Stimulated activated effector memory CD8-positive, alpha-beta T cell treated with anti-CD3 and anti-CD28 coated beads, Interleukin-12 subunit alpha, Interleukin-12 subunit beta, amount 100 ng/mL, for 72 hours (primary cell): ENCODE measurements around the gene TEX53.

Experiments
- ATAC-seq: fragments of 150-1000 bp; cut with Tn5 transposase; 2 replicates; pipeline ENCODE4 v1.10.0; 2021
- DNase-seq, 2 donors: peaks; one replicate each; pipeline ENCODE4 v3.0.0; 2021 to 2022; ENCODE audit warnings: low spot score in 2 of 2
- H3K27ac Mint-ChIP-seq: one replicate; pipeline ENCODE4 v1.8.0; 2022; ENCODE audit warnings: mild to moderate bottlenecking, mixed read lengths
- H3K36me3 Mint-ChIP-seq: one replicate; pipeline ENCODE4 v1.8.0; 2022; ENCODE audit warnings: mild to moderate bottlenecking, mixed read lengths
- H3K4me1 Mint-ChIP-seq: one replicate; pipeline ENCODE4 v1.8.0; 2022; ENCODE audit warnings: mixed read lengths
- H3K4me3 Mint-ChIP-seq: one replicate; pipeline ENCODE4 v1.8.0; 2022; ENCODE audit warnings: mild to moderate bottlenecking, mixed read lengths
- H3K9me3 Mint-ChIP-seq: one replicate; pipeline ENCODE4 v1.8.0; 2022; ENCODE audit warnings: mixed read lengths

The TEX53 gene

DNA sequence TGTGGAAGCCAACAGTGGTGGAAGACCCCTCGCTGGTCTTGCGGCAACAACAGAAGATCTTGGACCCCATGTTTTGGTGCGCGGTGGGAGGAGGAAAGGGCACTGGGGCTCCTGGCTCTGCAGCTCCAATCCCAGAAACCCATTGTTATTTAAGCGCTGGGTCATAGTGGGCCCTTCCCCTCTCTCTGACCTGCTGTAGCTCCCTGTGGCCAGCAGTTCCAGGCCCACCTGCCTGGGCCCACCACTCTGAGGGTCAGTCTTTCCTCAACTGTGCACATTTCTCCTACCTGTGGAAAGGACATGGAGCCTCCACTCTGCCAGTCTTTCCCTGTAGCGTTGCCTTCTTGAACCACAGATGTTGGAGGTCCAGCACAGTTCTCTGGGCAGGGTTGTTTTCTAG lies at the start of gene TEX53:
TEX53 (minus strand) TSS at position 101 of the 400 bp plus-strand sequence; CDS start at position 70, 31 bp downstream.
- no peaks in the 10 kb centered on the region for H3K9me3 Mint-ChIP-seq
- peaks cover 22% of the 10 kb centered on the region for H3K4me1 Mint-ChIP-seq
- peaks cover 6% of the 10 kb centered on the region for H3K36me3 Mint-ChIP-seq
- no peak for DNase-seq
- ATAC-seq = no peak
- no peak within 1 kb of the TSS for H3K27ac Mint-ChIP-seq
- H3K4me3 Mint-ChIP-seq = no peak within 1 kb of the TSS

DNA sequence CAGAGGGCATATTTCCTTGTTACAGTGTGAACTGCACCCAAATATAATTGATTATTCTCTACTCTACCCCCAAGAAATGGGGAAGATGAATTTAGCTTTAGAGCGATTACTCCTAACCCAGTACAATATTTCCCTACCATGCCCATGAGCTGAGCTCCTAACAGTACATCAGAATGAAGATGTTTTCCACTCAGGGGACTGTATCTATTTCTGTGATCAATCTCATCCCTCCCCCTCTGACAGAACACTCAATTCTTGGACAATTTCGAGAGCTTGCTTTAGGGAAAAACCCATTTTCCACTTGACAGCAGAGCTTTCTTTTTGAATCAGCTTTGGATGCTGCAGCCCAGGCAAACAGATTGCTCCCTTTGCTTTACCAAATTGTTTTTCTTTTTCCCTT lies 49.1 kb upstream of the TEX53 start:
- no peaks in the 10 kb centered on the region for H3K9me3 Mint-ChIP-seq
- ATAC-seq (no peak), DNase-seq (no peak)
- peaks cover 27% of the 10 kb centered on the region for H3K4me1 Mint-ChIP-seq
- no peak overlapping the region for H3K27ac Mint-ChIP-seq
- no peaks in the 10 kb centered on the region for H3K36me3 Mint-ChIP-seq
- no peak overlapping the region for H3K4me3 Mint-ChIP-seq

DNA sequence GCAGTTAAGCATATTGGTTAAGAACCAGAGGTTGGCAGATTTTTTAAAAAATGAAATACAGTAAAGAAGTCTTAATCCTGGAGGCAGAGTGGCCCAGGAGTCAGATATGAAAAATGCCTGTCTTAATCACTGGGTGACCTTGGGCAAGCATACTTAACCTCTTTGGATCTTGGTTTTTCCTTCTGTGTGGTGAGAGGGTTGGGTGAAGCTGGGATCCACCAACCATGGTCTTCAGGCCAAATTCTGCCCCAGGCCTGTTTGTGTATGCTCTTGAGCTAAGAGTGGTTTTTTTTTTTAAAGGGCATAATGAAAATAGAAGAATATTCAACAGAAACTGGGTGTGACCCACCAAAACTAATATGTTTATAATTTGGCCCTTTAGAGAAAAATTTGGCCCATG lies 44.4 kb upstream of the TEX53 start:
- H3K4me3 Mint-ChIP-seq = no peak overlapping the region

DNA sequence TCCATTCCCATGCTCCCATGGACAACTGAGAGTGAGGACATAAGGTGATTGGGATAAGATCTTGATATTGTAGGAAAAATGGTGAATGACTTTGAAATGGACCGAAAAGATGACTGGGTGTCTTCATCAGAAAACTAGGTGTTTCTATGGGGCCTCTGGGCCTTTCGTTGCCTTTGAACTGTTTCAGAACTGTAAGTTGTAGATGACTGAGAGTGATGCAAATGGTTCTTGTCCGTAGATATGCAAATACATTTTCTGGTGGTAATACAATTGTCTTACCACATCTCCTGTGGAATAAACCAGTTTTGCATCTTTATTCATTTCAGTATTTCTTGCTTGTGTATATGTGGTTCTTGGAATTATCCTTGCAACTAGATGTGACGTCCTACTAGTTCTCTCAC lies 40.3 kb upstream of the TEX53 start:
- Mint-ChIP-seq H3K36me3 (peaks cover 19% of the 10 kb centered on the region), H3K27ac (peak overlapping the region; percentile 96), H3K9me3 (no peaks in the 10 kb centered on the region), H3K4me1 (peaks cover 66% of the 10 kb centered on the region), H3K4me3 (peak overlapping the region; percentile 59)
- no peak for DNase-seq
- ATAC-seq = peak; percentile 75

More for the DNA sequence above, 44.4 kb upstream of the TEX53 start:
- DNase-seq = no peak
- Mint-ChIP-seq H3K27ac (no peak overlapping the region), H3K36me3 (peaks cover 12% of the 10 kb centered on the region), H3K9me3 (no peaks in the 10 kb centered on the region), H3K4me1 (peaks cover 43% of the 10 kb centered on the region)
- no peak for ATAC-seq

DNA sequence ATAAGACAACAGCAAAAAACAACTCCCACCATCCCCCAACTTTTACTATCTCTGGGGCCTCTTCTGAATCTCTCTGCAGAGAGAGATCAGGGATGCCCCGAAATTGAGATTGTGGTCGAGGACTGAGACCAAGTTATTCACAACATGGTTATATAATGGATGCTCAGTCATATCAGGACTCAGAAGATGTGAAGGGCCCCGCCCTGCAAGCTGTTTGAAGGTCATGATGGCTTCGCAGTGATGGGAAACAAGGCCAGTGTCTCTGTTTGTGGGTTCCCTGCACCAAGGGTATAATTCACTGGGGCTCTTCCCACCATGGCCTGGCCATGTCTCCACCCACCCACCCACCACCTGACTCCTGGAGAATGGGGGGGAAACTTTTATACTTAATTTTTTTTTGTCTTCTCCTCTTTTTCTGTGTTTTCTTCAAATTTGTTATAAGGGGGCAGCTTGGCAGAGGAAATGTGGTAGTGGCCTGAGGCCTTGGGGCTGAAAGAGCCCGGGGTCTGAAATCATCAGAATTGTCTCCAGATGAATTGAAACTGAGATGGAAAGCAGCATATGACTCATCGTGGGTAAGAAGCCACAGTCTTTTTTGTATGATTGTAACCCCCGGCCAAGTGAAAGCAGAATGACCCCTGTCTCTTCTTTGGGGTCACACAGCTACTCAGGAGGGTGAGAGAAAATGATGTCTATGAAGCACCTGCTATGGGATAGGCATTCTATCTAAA lies 39.4 kb upstream of the TEX53 start:
- Mint-ChIP-seq H3K4me1 (peaks cover 66% of the 10 kb centered on the region), H3K4me3 (peak overlapping the region; percentile 59), H3K36me3 (peaks cover 19% of the 10 kb centered on the region), H3K9me3 (no peaks in the 10 kb centered on the region), H3K27ac (peak overlapping the region; percentile 96)
- ATAC-seq (peak; percentile 84), DNase-seq (peak; percentile 31 to 85)

DNA sequence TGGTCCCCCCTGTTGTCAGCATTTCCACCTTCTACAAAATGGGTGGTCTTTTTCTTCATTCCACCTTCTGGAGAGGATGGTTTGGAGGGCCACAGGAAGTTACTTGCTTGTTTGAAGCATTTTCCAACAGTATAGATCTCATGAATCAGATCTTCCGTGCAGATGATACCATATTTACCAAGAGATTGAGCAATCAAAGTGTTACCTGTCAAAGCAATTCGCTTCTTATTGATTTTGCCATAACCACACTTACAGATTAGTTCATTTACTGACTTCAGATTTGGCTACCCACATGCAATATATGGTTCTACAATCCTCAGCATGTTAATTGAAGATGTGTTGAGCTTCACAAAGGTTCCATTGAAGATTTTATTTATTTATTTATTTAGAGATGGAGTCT lies 38.3 kb upstream of the TEX53 start:
- no peak for DNase-seq
- Mint-ChIP-seq H3K27ac (peak overlapping the region; percentile 96), H3K4me1 (peaks cover 70% of the 10 kb centered on the region), H3K9me3 (no peaks in the 10 kb centered on the region), H3K36me3 (peaks cover 22% of the 10 kb centered on the region), H3K4me3 (peak overlapping the region; percentile 59)
- ATAC-seq = no peak

DNA sequence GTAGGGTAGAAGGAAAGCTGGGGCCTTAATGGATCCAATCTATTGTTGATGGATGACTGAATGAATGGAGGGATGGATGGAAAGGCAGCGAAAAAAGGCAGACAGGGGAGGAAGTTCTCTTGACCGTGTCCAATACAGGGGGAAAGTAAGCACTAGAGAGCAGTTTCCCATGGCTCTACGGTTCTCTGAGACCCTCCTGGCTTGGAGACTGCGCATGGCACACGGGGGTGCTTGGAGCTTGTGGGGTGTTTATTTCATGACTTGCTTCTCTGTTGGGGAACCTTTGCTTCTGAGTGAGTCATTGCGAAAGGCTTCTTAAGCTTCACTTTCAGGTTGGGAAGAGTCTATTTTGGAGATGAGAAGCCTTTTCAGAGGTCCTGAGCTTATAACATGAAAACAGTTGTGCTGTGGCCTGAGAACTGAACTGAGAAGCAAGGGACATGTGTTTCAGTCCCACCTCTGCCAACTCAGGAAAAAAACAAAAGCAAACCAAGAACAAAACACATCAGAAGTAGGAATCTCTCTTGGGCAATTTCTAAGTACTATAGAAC lies 37.2 kb upstream of the TEX53 start:
- Mint-ChIP-seq H3K4me1 (peaks cover 76% of the 10 kb centered on the region), H3K4me3 (peak overlapping the region; percentile 10), H3K36me3 (peaks cover 26% of the 10 kb centered on the region), H3K9me3 (no peaks in the 10 kb centered on the region), H3K27ac (peak overlapping the region; percentile 48)
- ATAC-seq (no peak), DNase-seq (peak in 1 of 2 donors; percentile 59)

DNA sequence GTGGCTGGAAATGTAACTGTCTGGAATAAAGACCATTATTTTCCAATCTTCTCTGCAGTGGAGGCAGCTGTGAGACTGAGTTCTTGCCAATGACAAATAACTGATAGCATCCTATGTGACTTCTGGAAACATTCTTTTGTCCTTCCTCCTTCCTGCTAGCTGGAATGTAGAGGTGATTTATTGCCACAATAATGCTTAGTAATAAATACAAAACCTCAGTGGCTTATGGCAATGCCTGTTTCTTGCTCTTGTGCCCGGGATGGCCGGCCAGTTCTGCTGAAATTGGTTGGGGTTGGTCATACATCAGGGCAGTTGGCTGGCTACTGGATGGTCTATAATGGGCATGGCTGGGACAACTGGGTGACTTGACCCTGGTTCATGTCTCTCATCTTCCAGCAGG lies 36.5 kb upstream of the TEX53 start:
- no peaks in the 10 kb centered on the region for H3K9me3 Mint-ChIP-seq
- H3K4me1 Mint-ChIP-seq = peaks cover 73% of the 10 kb centered on the region
- H3K27ac Mint-ChIP-seq = no peak overlapping the region
- peaks cover 26% of the 10 kb centered on the region for H3K36me3 Mint-ChIP-seq
- no peak overlapping the region for H3K4me3 Mint-ChIP-seq
- DNase-seq (no peak), ATAC-seq (no peak)

DNA sequence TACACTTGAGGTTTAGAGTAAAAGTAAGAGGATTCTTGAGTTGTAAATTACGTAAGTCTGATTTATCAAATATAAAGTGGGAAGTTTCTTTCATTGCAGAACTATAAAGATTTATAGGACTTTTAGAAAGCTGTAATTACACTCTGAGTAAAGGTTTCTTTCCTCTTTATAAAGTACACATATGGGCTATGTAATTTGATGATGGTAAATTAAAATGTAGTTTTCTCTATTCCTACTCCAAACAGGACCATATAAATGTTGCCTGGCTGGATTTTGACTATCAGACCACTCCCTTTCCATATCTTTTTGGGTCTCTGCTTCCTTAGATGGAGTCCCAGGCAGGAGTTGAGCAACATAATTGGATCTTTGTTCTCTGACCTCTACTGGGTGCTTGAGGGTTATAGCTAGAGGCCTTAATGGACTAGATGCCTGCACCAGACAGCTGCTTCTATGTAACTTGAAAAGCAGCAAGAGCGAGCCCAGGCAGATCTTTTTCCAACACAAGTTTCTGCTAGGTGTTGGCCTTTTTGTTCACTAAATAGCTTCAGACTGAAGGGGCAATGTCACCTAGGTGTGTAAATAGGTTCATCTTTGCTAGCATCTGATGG lies 35.7 kb upstream of the TEX53 start:
- peaks cover 26% of the 10 kb centered on the region for H3K36me3 Mint-ChIP-seq
- no peak for DNase-seq
- peaks cover 69% of the 10 kb centered on the region for H3K4me1 Mint-ChIP-seq

DNA sequence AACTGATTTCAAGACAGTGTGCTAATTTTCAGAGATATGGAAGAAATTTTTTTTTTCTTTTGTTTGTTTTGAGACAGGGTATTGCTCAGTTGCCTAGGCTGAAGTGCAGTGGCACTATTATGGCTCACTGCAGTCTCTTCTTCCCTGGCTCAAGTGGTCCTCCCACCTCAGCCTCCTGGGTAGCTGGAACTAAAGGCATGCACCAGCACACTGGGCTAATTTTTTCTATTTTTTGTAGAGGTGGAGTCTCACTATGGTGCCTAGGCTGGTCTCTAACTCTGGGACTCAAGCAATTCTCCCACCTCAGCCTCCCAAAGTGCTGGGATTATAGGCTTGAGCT lies 34.3 kb upstream of the TEX53 start:
- peaks cover 57% of the 10 kb centered on the region for H3K4me1 Mint-ChIP-seq
- H3K9me3 Mint-ChIP-seq = no peaks in the 10 kb centered on the region
- DNase-seq = no peak
- H3K27ac Mint-ChIP-seq = peak overlapping the region; percentile 81
- ATAC-seq = no peak
- H3K4me3 Mint-ChIP-seq = peak overlapping the region; percentile 47
- H3K36me3 Mint-ChIP-seq = peaks cover 14% of the 10 kb centered on the region

More for the DNA sequence above, 35.7 kb upstream of the TEX53 start:
- Mint-ChIP-seq H3K9me3 (no peaks in the 10 kb centered on the region), H3K4me3 (no peak overlapping the region), H3K27ac (no peak overlapping the region)
- ATAC-seq = no peak

DNA sequence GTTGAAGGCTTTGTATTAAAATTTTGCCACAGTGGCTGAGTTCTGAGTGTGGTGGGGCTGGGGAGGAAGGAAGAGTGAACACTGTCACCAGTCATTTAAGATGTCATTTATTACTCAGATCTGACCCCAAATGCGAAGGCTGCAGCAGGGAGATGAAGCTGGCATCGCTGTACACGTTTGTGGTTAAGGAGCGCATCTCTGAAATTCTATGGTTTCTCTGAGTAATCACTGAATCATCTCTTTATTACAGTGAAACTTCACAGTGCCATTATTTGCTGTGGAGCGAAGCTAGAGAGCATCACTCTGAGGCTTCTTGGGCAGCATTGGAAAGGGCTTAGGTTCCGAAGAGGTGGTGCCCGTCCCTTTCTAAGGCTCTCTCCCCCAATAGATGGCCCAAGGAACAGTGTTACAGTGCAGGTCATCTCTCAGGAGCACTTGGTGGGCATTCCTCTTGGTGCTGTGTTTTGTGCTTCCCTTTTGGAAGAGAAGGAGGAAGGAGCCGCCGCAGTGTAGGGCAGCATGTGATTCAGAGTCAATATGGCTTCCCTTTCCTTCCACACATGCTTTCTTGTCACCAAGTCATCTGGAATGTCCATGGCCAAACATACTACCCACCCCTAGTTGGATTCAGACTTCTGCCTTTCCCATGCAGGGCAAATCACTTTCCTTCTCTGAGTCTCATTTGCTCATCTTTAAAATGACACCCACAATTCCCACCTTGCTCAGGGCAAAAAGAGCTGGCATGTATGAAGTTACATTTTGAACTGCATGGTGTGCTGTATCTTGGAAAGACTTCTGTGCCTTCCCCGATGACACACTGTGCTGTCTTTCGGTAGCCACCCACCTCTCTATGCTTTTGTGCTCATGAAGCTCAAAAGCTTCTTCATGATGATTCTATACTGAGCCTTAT lies 33.7 kb upstream of the TEX53 start:
- Mint-ChIP-seq H3K4me1 (peaks cover 57% of the 10 kb centered on the region), H3K9me3 (no peaks in the 10 kb centered on the region), H3K27ac (peak overlapping the region; percentile 81), H3K4me3 (peak overlapping the region; percentile 47), H3K36me3 (peaks cover 7% of the 10 kb centered on the region)
- DNase-seq (peak; percentile 34 to 84), ATAC-seq (peak; percentile 94)

DNA sequence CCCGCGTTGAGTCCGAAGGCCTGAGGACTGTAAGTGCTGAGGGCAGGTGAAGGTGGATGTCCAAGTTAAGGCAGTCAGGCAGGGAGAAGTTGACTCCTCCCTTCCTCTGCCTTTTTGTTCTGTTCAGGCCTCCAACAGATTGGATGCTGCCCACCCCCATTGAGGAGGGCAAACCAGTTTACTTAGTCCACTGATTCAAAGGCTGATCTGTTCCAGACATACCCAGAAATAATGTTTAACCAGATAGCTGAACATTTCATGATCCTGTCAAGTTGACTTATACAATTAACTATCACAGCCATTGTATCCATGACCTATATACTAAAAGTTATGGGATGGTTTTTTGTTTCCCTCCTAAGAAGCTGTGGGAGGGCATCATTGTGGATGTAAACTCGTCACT lies 32.7 kb upstream of the TEX53 start:
- no peak overlapping the region for H3K4me3 Mint-ChIP-seq
- ATAC-seq (no peak), DNase-seq (no peak)
- no peaks in the 10 kb centered on the region for H3K9me3 Mint-ChIP-seq
- H3K36me3 Mint-ChIP-seq = peaks cover 7% of the 10 kb centered on the region
- peak overlapping the region; percentile 81 for H3K27ac Mint-ChIP-seq
- H3K4me1 Mint-ChIP-seq = peaks cover 59% of the 10 kb centered on the region

DNA sequence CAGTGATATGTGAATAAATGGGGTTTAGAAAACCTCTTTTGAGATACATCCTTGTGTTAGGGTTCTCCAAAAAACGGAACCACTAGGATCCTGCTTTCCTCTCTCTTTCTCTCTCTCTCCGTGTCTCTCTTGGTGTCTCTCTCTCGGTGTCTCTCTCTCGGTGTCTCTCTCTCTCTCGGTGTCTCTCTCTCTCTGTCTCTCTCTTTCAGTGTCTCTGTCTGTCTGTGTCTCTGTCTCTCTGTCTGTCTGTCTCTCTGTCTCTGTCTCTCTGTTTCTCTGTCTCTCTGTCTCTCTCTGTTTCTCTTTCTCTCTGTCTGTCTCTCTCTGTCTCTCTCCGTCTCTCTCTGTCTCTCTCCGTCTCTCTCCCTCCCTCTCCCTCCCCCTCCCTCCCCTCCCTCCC lies 32.2 kb upstream of the TEX53 start:
- peaks cover 7% of the 10 kb centered on the region for H3K36me3 Mint-ChIP-seq

DNA sequence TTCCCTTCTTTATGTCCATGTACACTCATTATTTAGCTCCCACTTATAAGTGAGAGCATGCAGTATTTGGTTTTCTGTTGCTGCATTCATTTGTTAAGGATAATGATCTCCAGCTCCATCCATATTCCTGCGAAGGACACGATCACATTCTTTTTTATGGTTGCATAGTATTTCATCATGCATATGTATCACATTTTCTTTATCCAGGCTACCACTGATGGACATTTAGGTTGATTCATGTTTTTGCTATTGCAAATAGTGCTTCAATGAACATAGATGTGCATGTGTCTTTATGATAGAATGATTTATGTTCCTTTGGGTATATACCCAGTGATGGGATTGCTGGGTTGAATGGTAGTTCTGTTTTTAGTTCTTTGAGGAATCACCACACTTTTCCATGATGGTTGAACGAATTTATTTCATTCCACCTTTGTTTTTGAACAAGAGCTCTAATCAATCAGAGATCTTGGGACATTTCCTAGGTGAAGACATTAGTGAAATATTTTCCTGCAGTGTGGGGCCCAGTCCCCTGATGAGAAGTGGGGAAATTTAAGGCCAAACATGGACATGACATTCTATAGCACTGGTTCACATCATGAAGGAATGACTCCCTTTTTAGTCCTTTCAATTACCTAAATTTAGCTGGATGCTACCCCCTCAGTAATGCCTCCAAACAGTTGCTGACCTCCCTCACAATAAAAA lies 31.5 kb upstream of the TEX53 start:
- DNase-seq (no peak), ATAC-seq (no peak)
- peaks cover 7% of the 10 kb centered on the region for H3K36me3 Mint-ChIP-seq
- peaks cover 53% of the 10 kb centered on the region for H3K4me1 Mint-ChIP-seq
- no peaks in the 10 kb centered on the region for H3K9me3 Mint-ChIP-seq
- no peak overlapping the region for H3K27ac Mint-ChIP-seq
- no peak overlapping the region for H3K4me3 Mint-ChIP-seq

More for the DNA sequence above, 32.2 kb upstream of the TEX53 start:
- no peak for DNase-seq
- ATAC-seq = no peak
- Mint-ChIP-seq H3K4me3 (no peak overlapping the region), H3K4me1 (peaks cover 55% of the 10 kb centered on the region), H3K9me3 (no peaks in the 10 kb centered on the region), H3K27ac (peak overlapping the region; percentile 81)

DNA sequence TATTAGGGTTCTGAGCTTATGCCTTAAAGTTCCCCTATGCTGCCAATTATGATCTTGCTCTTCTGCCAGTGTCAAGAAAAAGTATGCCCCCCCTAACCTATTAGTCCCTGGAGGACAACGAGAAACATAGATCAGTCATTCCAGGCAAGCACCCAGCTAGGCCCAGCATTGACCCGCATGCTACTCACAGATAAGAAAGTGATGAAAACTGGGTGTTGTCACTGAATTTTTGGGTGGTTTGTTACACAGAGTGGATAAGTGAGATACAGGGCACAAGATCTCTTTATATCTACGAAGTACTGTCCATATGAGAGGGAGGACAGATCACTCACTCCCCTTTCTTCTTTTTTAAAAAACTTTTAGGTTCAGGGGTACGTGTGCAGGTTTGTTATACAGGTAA lies 30.8 kb upstream of the TEX53 start:
- Mint-ChIP-seq H3K4me1 (peaks cover 52% of the 10 kb centered on the region), H3K36me3 (peaks cover 7% of the 10 kb centered on the region), H3K27ac (no peak overlapping the region), H3K4me3 (no peak overlapping the region), H3K9me3 (no peaks in the 10 kb centered on the region)
- ATAC-seq (no peak), DNase-seq (no peak)
